Liver (tissue), 9 donors: Measurements from ENCODE around the gene NAA35. TPM values are rescaled to one million over a fixed set of nuclear protein-coding genes. Genes with fewer than 3 reads are reported as not detected.

ENCODE experiments used
- DNase-seq: peaks from one replicate; pipeline ENCODE4 v3.0.0-alpha.2; 2017; ENCODE audit warnings: low spot score
- H3K27ac ChIP-seq, 2 donors: one replicate each; pipeline ENCODE4 v1.7.0; 2013; ENCODE audit warnings: inconsistent platforms in 2 of 2, low read length in 2 of 2, control low read depth in 1 of 2, low read depth in 1 of 2, mild to moderate bottlenecking in 1 of 2
- H3K27me3 ChIP-seq, 4 donors: one replicate each; pipeline versions ENCODE4 v1.6.1 to v1.7.0; 2013; ENCODE audit warnings: low read length in 3 of 4, inconsistent platforms in 1 of 4, mild to moderate bottlenecking in 1 of 4, moderate library complexity in 1 of 4; ENCODE audit not compliant: control insufficient read depth in 4 of 4, insufficient read depth in 4 of 4
- H3K36me3 ChIP-seq, 4 donors: one replicate each; pipeline versions ENCODE4 v1.6.1 to v1.7.0; 2013; ENCODE audit warnings: low read length in 3 of 4, mild to moderate bottlenecking in 3 of 4, low read depth in 1 of 4, moderate library complexity in 1 of 4; ENCODE audit not compliant: control insufficient read depth in 4 of 4, insufficient read depth in 3 of 4
- H3K4me1 ChIP-seq, 4 donors: one replicate each; pipeline versions ENCODE4 v1.6.1 to v1.7.0; 2013; ENCODE audit warnings: low read length in 3 of 4, mild to moderate bottlenecking in 3 of 4, moderate library complexity in 1 of 4; ENCODE audit not compliant: control insufficient read depth in 4 of 4, insufficient read depth in 4 of 4
- H3K4me3 ChIP-seq, 3 donors: one replicate each; pipeline versions ENCODE4 v1.6.1 to v1.7.0; 2013; ENCODE audit warnings: low read length in 3 of 3, control low read depth in 1 of 3, low read depth in 1 of 3, mild to moderate bottlenecking in 1 of 3
- H3K9ac ChIP-seq, 2 donors: one replicate each; pipeline ENCODE4 v1.7.0; 2013; ENCODE audit warnings: low read length in 2 of 2, mild to moderate bottlenecking in 2 of 2, moderate library complexity in 2 of 2, control low read depth in 1 of 2, low read depth in 1 of 2
- H3K9me3 ChIP-seq, 4 donors: one replicate each; pipeline versions ENCODE4 v1.6.1 to v1.7.0; 2013; ENCODE audit warnings: low read length in 3 of 4; ENCODE audit not compliant: control insufficient read depth in 4 of 4
- ATF3 ChIP-seq: IDR thresholded peaks from 2 replicates; pipeline ENCODE4 v1.6.1; 2016; ENCODE audit warnings: antibody characterized with exemption
- CTCF ChIP-seq: fragments of 150-350 bp; IDR thresholded peaks from 2 replicates; pipeline ENCODE4 v1.5.1; 2017; ENCODE audit warnings: improper control_type of control experiment, low read depth, low read length; ENCODE audit not compliant: missing input control
- EGR1 ChIP-seq, 2 donors: IDR thresholded peaks; 2 replicates each; pipeline ENCODE4 v1.6.1; 2016 to 2018; ENCODE audit warnings: antibody characterized with exemption in 2 of 2, low read depth in 2 of 2
- FOXA1 ChIP-seq: IDR thresholded peaks from 2 replicates; pipeline ENCODE4 v1.6.1; 2016; ENCODE audit warnings: antibody characterized with exemption
- FOXA2 ChIP-seq: IDR thresholded peaks from 2 replicates; pipeline ENCODE4 v1.6.1; 2016; ENCODE audit warnings: antibody characterized with exemption
- GABPA ChIP-seq, 2 donors: IDR thresholded peaks in 1 of 2; conservative IDR thresholded peaks in 1 of 2; 2 replicates each; pipeline ENCODE4 v1.6.1; 2016; ENCODE audit warnings: antibody characterized with exemption in 2 of 2, mild to moderate bottlenecking in 1 of 2, moderate library complexity in 1 of 2
- HNF4A ChIP-seq, 2 donors: conservative IDR thresholded peaks; 2 replicates each; pipeline ENCODE4 v1.6.1; 2016; ENCODE audit warnings: antibody characterized with exemption in 2 of 2, mild to moderate bottlenecking in 2 of 2
- HNF4G ChIP-seq: IDR thresholded peaks from 2 replicates; pipeline ENCODE4 v1.6.1; 2016; ENCODE audit warnings: antibody characterized with exemption
- JUND ChIP-seq, 2 donors: IDR thresholded peaks; 2 replicates each; pipeline ENCODE4 v1.6.1; 2016; ENCODE audit warnings: antibody characterized with exemption in 2 of 2
- MAX ChIP-seq: IDR thresholded peaks from 2 replicates; pipeline ENCODE4 v1.6.1; 2016; ENCODE audit warnings: antibody characterized with exemption
- NR2F2 ChIP-seq: IDR thresholded peaks from 2 replicates; pipeline ENCODE4 v1.6.1; 2016; ENCODE audit warnings: antibody characterized with exemption
- RAD21 ChIP-seq, 2 donors: IDR thresholded peaks; 2 replicates each; pipeline ENCODE4 v1.6.1; 2016; ENCODE audit warnings: antibody characterized with exemption in 2 of 2, mild to moderate bottlenecking in 2 of 2
- REST ChIP-seq: IDR thresholded peaks from 2 replicates; pipeline ENCODE4 v1.6.1; 2016; ENCODE audit warnings: antibody characterized with exemption, mild to moderate bottlenecking
- RXRA ChIP-seq, 2 donors: IDR thresholded peaks; 2 replicates each; pipeline ENCODE4 v1.6.1; 2017 to 2018; ENCODE audit warnings: antibody characterized with exemption in 2 of 2, mild to moderate bottlenecking in 1 of 2
- SP1 ChIP-seq: IDR thresholded peaks from 2 replicates; pipeline ENCODE4 v1.6.1; 2018; ENCODE audit warnings: antibody characterized with exemption, mild to moderate bottlenecking
- TAF1 ChIP-seq: conservative IDR thresholded peaks from 2 replicates; pipeline ENCODE4 v1.6.1; 2016; ENCODE audit warnings: antibody characterized with exemption, mild to moderate bottlenecking
- YY1 ChIP-seq: IDR thresholded peaks from 2 replicates; pipeline ENCODE4 v1.6.1; 2016; ENCODE audit warnings: antibody characterized with exemption, mild to moderate bottlenecking
- ZBTB33 ChIP-seq: IDR thresholded peaks from 2 replicates; pipeline ENCODE4 v1.6.1; 2016; ENCODE audit warnings: antibody characterized with exemption
- WGBS: extraction: QIAGEN DNeasy Blood & Tissue Kit; methylation state at CpG from one replicate; pipeline ENCODE4 v1.1.7; 2013; 5-methylcytosine and 5-hydroxymethylcytosine counted together
- polyA plus RNA-seq, 2 donors: library from polyadenylated mRNA; stranded (reverse) in 1 of 2; unstranded in 1 of 2; fragments of 200-250 nt in 1 of 2; fragments of >200 nt in 1 of 2; fragmentation: Nextera tagmentation in 1 of 2; extraction: Ambion mirVana in 1 of 2; gene quantifications; one replicate each; pipeline versions ENCODE4 v1.2.1 to v1.2.3, GENCODE V29; 2013 to 2015
- total RNA-seq, 2 donors: library from RNA; depleted of rRNA; stranded (reverse); fragments of >200 nt; gene quantifications; one replicate each; pipeline ENCODE4 v1.2.3, GENCODE V29; 2014
- donor health status: healthy.
- donor health status: healthy.
- donor health status: healthy.
- donor health status: healthy.
- donor health status: healthy.

The NAA35 gene
- total and polyA plus RNA-seq, 4 donors: 5.2 to 14.8 (median 9.2) TPM

- TF ChIP-seq CTCF (no peak), HNF4A (conservative IDR thresholded peaks at IDR 0.05) (no peak), RXRA (IDR thresholded peaks at IDR 0.05) (no peak), RAD21 (IDR thresholded peaks at IDR 0.05) (no peak), SP1 (no peak), ATF3 (no peak), YY1 (no peak), EGR1 (IDR thresholded peaks at IDR 0.05; ENCODE audit: low read depth in 2 of 2) (no peak), REST (no peak), ZBTB33 (no peak), JUND (IDR thresholded peaks at IDR 0.05) (no peak), NR2F2 (no peak), TAF1 (no peak), FOXA2 (no peak), HNF4G (no peak), FOXA1 (no peak), MAX (no peak), GABPA (IDR thresholded peaks at IDR 0.05 in 1 of 2, conservative IDR thresholded peaks at IDR 0.05 in 1 of 2) (no peak)
- Histone ChIP-seq H3K36me3 (peaks cover 1 to 28% (median 11%) of the 10 kb centered on the region in 4 donors), H3K27me3 (no peaks in the 10 kb centered on the region)
These were observed 2.2 kb downstream of the NAA35 start for GRCh38 chr9:85942913-85943709.

More at GRCh38 chr9:85942913-85943709, 2.2 kb downstream of the NAA35 start:
- WGBS: 71% methylated on average over 3 of the region's 3 CpGs
- H3K9ac ChIP-seq: no peak overlapping the region
- no peak for DNase-seq
- no peaks in the 10 kb centered on the region for H3K9me3 ChIP-seq
- H3K27ac ChIP-seq: no peak overlapping the region
- no peak overlapping the region for H3K4me3 ChIP-seq
- H3K4me1 ChIP-seq: peaks cover 2 to 15% (median 13%) of the 10 kb centered on the region in 4 donors
